ENCODE data around the gene CORO2B.

Gene CORO2B

GRCh38 chr15:68706931-68707330 is 128.1 kb downstream of the CORO2B start:
- no peak for DNase-seq

GRCh38 chr15:68707386-68707785 is 128.6 kb downstream of the CORO2B start:
- no peak for DNase-seq

- no peak for DNase-seq
These were observed 131.1 kb downstream of the CORO2B start for GRCh38 chr15:68709876-68710275.

- DNase-seq: no peak
These were observed 131.7 kb downstream of the CORO2B start for GRCh38 chr15:68710536-68710935.

DNA sequence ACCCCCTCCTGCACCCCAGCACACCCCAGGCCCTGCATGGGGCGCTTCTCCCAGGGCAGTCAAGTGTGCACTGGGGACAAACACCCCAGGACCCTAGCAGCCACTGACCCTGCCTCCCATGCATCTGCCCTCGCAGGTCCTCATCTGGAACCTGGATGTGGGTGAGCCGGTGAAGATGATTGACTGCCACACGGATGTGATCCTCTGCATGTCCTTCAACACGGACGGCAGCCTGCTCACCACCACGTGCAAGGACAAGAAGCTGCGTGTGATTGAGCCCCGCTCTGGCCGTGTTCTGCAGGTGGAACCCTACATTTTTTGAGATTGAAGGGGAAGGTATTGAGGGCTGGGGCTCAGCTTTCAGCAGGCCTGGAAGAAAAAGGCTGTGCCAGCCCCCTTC is 132.6 kb downstream of the CORO2B start:
- no peak for DNase-seq

DNA sequence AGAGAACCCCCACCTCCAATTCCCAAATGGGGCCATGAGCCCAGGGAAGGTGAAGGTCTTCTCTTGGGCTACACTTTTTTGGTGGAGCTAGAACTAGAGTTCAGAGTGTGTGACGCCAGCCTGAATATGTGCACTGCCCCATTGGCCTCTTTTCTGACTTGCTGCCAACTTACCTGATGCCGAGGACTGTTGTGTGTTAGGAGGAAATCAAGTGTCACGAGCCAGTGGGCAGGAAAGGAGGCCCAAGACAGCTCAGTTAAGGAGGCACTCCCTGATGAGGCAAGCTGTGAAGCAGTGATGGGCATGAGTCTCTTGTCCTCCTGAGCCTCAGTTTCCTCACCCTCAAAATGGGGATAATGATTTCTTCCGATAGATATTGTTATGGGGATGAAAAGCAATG is 134.1 kb downstream of the CORO2B start:
- DNase-seq: no peak

- no peak for DNase-seq
These were observed 135.1 kb downstream of the CORO2B start for GRCh38 chr15:68713874-68714273.

- DNase-seq: no peak
These were observed 136.3 kb downstream of the CORO2B start for GRCh38 chr15:68715111-68715510.

GRCh38 chr15:68717951-68718350 is 139.2 kb downstream of the CORO2B start:
- no peak for DNase-seq

- no peak for DNase-seq
These were observed 139.7 kb downstream of the CORO2B start for GRCh38 chr15:68718468-68718867.

GRCh38 chr15:68719051-68719450 is 140.3 kb downstream of the CORO2B start:
- DNase-seq: no peak

GRCh38 chr15:68719672-68720071 is 140.9 kb downstream of the CORO2B start:
- DNase-seq: no peak

DNA sequence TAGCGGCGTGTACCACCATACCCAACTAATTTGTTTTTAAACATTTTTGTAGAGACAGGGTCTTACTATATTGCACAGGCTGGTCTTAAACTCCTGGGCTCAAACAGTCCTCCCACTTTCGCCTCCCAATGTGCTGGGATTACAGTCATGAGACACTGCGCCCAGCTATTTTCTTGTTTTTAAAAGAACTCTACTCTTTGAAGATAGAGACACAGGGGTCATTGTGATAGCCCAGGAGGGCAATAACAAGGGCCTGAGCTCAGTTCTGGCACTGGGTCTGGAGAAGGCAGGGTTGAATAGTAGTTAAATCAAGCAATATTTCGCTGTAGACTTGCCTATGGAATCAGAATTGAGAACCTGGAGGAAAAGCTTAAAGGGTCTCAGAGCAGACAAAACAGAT is 143.1 kb downstream of the CORO2B start:
- no peak for DNase-seq

- no peak for DNase-seq
These were observed 146.9 kb downstream of the CORO2B start for GRCh38 chr15:68725736-68726135.

DNA sequence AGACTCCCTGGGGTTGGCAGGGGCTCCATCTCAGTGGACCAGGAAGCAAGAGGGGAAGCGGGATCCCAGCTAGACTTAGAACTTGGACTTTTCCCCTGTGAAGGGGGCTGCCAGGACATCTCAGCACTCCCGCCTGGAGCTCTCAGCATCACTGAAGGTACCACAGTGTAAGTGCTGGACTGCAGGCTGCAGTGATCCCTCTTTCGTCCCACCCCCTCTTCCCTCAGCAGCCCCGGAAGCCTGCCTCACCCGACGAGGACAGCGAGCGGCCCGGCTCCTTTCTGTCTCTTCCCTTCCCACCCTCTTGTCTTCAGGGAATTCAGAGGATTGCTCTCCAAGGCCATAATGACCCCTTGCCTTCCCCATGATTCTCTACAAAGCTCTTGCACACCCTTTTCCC is 147.5 kb downstream of the CORO2B start:
- no peak for DNase-seq

DNA sequence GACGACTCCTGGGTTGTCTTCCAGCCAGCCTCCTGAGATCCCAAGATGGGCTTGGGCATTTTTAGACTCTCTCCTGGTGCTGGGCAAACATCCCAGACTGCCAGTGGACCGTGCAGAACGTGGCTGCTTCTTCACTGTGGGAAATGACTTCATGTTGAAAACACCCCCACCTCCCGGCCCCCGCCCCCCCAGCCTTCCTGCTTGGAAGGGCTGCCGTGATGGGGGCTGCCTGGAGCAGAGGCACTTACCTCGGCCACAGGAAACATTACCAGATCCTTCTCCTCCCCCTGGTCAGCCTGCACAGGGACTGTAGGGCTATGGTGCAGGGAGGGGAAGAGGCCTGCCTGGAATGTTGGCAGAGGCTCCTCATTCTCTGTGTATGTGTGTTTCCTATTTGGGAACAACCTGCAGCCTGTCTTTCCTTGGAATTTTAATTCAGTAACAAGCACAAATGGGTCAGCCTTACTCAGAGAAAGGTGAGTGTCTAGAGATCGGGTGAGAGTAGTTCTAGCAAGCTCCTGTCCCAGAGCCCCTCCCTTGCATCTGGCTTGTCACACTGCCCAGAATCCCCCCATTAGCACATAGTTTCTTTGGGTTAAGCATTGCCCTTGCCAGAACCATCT is 151.1 kb downstream of the CORO2B start:
- no peak for DNase-seq

DNA sequence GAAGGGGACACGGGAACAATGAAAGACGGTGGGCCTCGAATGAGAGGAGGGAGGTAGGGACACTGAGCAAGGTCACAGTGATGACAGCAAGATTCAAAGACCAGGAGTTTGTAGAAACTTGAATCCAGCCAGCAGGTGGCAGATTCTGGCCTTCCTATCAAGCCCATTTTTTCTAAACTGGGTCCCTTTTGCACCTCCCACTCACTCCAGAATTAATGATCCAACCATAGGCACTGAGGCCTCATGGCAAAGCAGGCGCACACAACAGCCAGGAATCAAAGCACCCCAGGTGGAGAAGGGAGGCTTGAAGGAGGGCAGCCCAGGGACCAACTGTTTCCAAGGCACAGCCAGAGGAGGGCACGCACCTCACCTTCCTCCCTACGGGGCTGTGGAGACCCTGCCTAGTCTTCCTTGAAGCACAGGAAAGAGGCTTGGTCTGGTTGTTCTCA is 151.7 kb downstream of the CORO2B start:
- peak; percentile 60 for DNase-seq

DNA sequence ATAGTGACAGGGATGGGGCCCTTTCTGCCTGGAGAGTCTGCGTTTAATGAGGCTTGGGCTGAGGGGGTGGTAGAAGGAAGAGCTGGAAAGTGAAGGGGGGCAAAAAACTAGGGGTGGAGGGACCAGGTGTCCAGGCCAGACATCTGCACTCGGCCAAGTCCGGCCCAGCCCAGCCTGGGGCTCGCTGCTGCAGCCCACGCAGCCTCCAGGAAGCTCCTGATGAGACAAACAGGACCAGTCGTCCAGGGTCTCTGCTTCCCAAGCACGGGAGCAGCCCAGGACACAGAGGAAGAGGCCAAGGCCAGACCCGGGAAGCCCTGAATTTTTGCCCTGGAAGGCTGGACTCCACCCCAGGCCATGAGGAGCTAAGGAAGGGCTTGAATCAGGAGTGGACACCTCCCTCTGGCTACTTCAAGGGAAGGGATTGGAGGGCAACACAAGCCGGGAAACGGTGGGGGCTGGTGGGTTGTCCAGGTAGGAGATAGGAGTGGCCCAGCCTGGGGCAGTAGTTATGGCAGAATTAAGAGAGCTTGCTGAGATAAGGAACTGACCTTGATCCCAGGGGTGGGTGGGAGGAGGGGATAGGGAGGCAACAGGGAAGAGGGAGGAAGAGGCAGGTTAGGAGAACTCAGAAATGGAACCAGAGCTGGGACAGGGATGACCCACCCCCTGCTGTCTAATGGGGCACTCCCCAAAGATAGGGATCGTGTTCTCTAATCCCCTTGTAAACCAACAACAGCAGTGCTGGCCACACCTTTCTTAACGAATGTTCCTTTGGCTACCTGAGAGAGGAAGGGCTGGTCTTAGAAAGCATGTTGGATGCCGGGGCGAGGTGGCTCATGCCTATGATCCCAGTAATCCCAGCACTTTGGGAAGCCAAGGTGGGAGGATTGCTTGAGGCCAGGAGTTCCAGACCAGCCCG is 152.4 kb downstream of the CORO2B start:
- peak; percentile 65 for DNase-seq

DNA sequence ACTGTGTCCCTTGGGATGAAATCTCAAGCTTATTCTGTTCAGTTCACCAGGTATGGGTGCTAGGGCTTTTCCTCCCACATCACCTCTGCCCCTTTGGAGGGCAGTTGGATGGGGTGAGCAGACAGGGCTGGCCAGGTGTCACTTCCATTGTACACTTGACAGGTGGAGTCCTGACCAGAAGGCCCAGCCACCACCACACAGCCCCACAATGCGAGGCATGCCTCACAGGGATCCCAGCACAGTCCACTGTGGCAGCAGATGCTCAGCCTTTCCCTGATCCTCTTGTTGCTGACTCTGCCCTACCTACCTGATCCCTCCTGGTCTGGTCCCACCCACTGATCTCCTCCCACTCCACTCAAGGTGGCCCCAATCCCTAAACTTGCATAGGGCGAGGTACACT is 153.7 kb downstream of the CORO2B start:
- DNase-seq: no peak

- DNase-seq: no peak
These were observed 154.9 kb downstream of the CORO2B start for GRCh38 chr15:68733666-68734065.

DNA sequence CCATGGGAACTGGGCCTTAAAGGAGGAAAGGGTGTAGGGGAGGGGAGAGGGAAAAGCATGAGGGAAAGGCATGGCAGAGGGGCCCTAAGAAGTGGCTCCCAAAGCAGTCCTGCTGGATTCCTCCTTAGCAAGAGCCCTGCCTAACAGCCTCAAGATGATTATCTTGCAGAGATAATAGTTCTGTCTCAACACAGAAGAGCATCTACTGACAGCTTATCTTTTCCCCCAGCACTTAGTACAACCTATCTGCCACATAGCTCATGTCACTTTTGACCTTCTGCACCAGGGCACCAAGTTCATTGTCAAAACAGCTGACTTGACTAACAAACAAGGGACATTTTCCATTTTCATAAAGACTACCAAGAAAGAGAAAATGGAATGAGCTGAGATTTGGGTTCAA is 155.6 kb downstream of the CORO2B start:
- peak; percentile 86 for DNase-seq

GRCh38 chr15:68734881-68735280 is 156.1 kb downstream of the CORO2B start:
- no peak for DNase-seq

DNA sequence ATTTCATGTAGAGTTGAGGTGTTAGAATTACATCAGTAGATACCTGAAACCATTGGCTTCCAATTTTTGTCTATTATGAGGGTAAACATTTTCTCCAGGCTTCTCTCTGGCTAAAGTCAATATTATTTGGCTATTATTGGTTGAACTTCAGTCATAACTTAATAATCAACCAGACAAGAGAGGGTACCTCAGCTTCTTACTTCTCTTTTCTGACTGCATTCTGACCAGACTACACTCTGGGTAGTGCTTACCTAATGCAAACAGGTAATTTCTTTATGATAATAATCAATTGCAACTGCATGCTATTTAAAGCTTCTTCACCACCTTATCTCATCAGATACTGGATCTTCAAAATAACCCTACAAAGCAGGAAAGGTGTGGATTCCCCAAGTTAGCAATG is 156.8 kb downstream of the CORO2B start:
- no peak for DNase-seq

DNA sequence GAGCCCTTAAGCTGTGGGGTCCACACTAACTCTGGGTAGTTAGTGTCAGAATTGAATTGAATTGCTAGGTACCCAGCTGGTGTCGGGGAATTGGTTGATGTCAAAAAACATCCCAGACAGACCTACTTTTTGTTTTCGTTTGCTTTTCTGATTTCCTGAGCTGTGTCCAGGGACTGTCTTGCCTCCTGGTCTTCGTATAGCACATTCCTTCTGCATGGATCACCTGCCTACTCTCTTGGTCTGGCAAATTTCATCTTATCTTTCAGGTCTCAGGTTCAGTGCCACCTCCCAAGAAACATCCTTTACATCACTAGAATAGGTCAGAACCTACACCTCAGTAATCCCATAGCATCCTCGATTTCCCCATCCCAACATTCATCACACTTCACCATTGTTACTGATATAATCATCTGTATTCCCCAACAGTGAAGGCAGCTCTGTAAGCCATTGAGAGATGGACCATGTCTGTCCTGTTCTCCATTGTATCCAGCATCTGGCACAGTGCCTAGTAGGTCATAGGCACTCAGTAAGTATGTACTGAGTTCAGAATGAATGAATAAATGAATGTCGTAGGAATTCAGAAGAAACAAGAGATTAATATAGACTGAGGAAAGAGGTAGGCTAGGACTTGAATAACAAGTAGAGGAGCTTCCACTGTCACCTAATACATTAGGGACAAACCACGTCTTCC is 160.7 kb downstream of the CORO2B start:
- DNase-seq: peak; percentile 62
